HUES6 (cell line): ENCODE data around the gene ATXN2.
"Not testable (repeated sequence)": the region's sequence is repeated elsewhere in the genome, so short reads cannot be mapped to it uniquely, and the experiment has no call there.

Experiments
- H3K27ac ChIP-seq: 2 replicates; pipeline ENCODE4 v1.7.0; 2013; ENCODE audit warnings: low read depth, mild to moderate bottlenecking, low read length, inconsistent platforms
- H3K27me3 ChIP-seq: 2 replicates; pipeline ENCODE4 v1.6.1; 2013; ENCODE audit warnings: low read length; ENCODE audit not compliant: control insufficient read depth, insufficient read depth
- H3K36me3 ChIP-seq: 2 replicates; pipeline ENCODE4 v1.6.1; 2013; ENCODE audit warnings: low read length; ENCODE audit not compliant: control insufficient read depth, insufficient read depth
- H3K4me1 ChIP-seq: 2 replicates; pipeline ENCODE4 v1.6.1; 2013; ENCODE audit warnings: low read length; ENCODE audit not compliant: control insufficient read depth, insufficient read depth
- H3K4me3 ChIP-seq: 2 replicates; pipeline ENCODE4 v1.5.1; 2013; ENCODE audit warnings: low read depth, low read length
- H3K9ac ChIP-seq: one replicate; pipeline ENCODE4 v1.6.1; 2013; ENCODE audit warnings: mild to moderate bottlenecking, low read length
- H3K9me3 ChIP-seq: 2 replicates; pipeline ENCODE4 v1.6.1; 2013; ENCODE audit warnings: low read depth, low read length; ENCODE audit not compliant: control insufficient read depth, insufficient read depth

Gene ATXN2

DNA sequence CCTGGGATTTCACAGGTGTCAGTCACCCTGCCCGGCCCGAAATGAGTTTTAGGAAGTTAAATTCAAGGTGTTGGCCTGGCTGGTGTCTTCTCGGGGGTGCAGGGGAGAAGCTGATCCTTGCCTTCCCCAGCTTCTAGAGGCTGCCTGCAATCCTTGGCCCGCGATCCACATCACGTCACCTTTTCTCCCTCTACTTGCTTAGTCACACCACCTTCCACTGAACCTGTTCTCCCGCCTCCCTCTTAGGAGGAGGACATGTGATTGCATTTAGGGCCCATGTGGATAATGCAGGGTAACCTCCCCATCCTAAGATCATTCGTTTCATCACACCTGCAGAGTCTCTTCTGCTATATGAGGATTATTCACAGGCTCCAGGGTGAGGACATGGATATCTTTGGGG lies 25.4 kb upstream of the ATXN2 start:
- H3K36me3 ChIP-seq, result no peaks in the 10 kb centered on the region
- H3K4me3 ChIP-seq, result no peak overlapping the region
- H3K9ac ChIP-seq, result no peak overlapping the region
- H3K9me3 ChIP-seq, result no peaks in the 10 kb centered on the region
- H3K27ac ChIP-seq, result no peak overlapping the region
- H3K27me3 ChIP-seq, result no peaks in the 10 kb centered on the region
- no peaks in the 10 kb centered on the region for H3K4me1 ChIP-seq

DNA sequence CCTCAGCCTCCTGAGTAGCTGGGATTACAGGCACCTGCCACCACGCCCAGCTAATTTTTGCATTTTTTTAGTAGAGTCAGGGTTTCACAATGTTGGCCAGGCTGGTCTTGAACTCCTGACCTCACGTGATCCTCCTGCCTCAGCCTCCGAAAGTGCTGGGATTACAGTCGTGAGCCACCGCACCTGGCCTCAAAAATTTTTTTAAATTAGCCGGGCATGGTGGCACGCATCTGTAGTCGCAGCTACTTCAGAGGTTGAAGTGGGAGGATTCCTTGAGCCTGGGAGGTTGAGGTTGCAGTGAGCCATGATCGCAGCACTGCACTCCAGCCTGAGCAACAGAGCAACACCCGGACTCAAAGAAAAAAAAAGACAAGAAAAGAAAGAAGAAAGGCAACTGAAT lies 18.7 kb upstream of the ATXN2 start:
- not testable (repeated sequence) for H3K9me3 ChIP-seq, H3K4me1 ChIP-seq, H3K27ac ChIP-seq

DNA sequence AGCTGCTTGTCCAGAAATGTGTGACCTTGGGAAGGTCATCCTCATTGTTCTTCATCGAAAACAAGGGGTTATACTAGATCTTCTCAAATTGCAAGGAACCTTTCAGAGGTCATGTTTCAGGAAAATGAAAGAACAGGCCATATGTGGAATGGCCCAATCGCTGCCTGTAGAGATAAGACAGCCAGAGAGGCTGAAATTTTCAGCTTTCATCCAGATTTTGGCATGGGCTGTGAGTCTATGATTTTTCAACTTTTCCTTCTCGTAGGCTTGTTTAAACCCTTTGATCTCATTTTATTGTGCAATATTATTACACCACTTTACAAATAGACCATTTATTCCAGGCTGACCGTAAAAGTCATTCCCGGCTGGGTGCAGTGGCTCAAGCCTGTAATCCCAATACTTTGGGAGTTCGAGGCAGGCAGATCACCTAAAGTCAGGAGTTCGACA lies 17.1 kb upstream of the ATXN2 start:
- Histone ChIP-seq H3K9ac (no peak overlapping the region), H3K9me3 (no peaks in the 10 kb centered on the region), H3K36me3 (no peaks in the 10 kb centered on the region), H3K4me1 (no peaks in the 10 kb centered on the region), H3K4me3 (no peak overlapping the region), H3K27me3 (no peaks in the 10 kb centered on the region), H3K27ac (no peak overlapping the region)

More for the DNA sequence above, 18.7 kb upstream of the ATXN2 start:
- H3K4me3 ChIP-seq, H3K9ac ChIP-seq, H3K36me3 ChIP-seq, H3K27me3 ChIP-seq: not testable (repeated sequence)

DNA sequence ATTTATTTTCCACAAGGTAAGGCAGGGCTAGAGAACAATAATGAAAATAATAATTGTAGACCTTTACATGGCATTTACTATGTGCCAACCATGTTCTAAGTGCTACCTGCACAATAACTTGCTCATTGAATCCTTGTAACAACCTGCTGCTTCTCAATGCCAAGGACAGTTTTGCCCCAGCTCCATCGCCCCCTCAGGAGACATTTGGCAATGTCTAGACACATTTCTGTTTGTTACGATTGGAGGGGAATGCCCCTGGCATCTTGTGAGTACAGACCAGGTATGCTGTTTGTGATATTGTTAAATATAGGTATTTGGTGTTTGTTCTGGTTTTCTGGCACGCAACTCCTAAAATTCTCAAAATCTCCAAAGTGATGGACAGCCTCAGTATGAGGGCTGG lies 8.1 kb upstream of the ATXN2 start:
- no peak overlapping the region for H3K27ac ChIP-seq
- no peak overlapping the region for H3K9ac ChIP-seq
- H3K36me3 ChIP-seq, result no peaks in the 10 kb centered on the region
- H3K4me1 ChIP-seq, result no peaks in the 10 kb centered on the region
- H3K27me3 ChIP-seq, result no peaks in the 10 kb centered on the region
- H3K9me3 ChIP-seq, result no peaks in the 10 kb centered on the region
- H3K4me3 ChIP-seq, result no peak overlapping the region

DNA sequence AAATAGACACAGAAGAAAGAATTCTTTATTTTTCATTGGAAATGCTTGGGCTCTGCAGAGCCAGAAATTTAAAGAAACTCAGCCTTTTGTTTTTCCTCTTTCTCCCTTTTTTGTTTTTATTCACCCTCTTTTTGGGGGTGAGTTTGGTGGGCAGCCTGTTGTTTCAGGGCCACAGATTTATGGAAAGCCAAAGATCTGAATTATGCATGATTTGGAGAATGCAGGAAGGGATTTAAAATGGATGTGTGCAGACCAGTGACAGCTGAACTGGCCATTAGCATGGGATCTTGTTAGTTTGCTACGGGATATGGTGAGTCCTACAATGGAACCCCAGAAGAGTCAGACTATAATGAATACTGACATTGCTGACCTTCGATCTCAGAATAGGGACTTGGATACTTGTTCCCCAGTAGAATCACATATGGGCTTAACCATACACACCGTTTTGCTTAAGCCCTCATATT lies 7.7 kb upstream of the ATXN2 start:
- no peaks in the 10 kb centered on the region for H3K4me1 ChIP-seq
- no peak overlapping the region for H3K9ac ChIP-seq
- no peaks in the 10 kb centered on the region for H3K9me3 ChIP-seq
- no peak overlapping the region for H3K4me3 ChIP-seq
- H3K36me3 ChIP-seq, result no peaks in the 10 kb centered on the region
- no peak overlapping the region for H3K27ac ChIP-seq
- no peaks in the 10 kb centered on the region for H3K27me3 ChIP-seq

DNA sequence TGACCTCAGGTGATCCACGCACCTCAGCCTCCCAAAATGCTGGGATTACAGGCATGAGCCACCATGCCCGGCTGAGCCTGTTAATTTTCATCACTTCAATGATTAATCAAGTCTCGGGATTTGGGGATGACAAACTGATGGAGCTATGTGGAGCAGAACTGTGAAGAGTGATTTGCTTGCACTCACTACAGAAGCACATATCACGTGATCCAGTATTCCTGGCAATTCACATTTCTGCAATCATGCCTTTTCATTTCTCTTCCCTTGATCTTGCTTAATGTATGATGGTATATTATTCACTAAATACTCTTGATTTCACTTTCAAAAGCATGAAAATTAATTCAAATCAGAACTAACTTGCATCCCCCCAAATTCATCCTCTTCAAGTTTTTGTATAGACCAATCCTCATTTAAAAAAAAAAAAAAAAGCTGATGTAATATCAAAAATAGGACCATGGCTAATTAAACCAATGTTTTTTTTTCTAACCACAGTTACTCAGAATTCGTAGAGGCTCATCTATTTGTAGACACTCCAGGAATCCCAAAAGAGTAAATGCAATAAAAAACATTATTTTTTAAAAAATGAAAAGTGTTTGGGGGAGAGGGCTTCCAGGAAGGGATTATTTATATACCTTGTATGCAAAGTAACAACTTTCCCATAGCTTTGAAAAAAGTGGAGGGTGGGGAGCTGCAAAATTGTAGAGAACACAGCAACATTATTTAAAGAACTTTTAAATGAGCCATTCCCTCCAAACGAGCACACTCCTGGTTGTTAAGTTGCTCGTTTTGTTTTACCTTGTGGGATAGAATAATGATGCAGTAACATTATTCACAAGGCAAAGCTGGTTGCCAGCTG lies 7.0 kb upstream of the ATXN2 start:
- H3K9ac ChIP-seq, result no peak overlapping the region
- no peaks in the 10 kb centered on the region for H3K9me3 ChIP-seq
- H3K4me3 ChIP-seq, result no peak overlapping the region
- H3K27ac ChIP-seq, result no peak overlapping the region
- H3K36me3 ChIP-seq, result no peaks in the 10 kb centered on the region
- no peaks in the 10 kb centered on the region for H3K27me3 ChIP-seq
- H3K4me1 ChIP-seq, result no peaks in the 10 kb centered on the region

DNA sequence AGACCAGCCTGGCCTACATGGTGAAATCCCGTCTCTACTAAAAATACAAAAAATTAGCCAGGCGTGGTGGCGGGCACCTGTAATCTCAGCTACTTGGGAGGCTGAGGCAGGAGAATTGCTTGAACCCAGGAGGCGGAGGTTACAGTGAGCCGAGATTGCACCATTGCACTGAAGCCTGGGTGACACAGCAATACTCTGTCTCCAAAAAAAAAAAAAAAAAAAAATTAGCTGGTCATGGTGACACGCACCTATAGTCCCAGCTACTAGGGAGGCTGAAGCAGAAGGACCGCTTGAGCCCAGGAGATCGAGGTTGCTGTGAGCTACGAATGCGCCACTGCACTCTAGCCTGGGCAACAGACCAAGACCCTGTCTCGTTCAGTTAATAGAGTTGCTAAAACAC lies 3.7 kb upstream of the ATXN2 start:
- not testable (repeated sequence) for H3K27me3 ChIP-seq

DNA sequence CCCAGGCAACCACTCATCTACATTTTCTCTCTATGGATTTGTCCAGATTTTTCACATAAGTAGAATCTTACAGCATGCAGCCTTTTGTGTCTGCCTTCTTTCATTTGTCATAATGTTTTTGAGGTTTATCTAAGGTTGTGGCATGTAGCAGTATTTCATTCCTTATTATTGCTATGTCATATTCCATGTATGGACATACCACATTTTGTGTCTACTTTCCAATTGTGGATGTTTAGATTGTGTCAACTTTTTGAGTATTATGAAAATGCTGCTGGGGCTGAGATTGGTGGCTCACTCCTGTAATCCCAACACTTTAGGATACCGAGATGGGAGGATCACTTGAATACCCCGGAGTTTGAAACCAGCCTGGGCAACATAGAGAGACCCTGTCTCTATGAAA lies 3.2 kb upstream of the ATXN2 start:
- no peaks in the 10 kb centered on the region for H3K27me3 ChIP-seq
- H3K9ac ChIP-seq, result no peak overlapping the region
- H3K4me3 ChIP-seq, result no peak overlapping the region
- no peaks in the 10 kb centered on the region for H3K4me1 ChIP-seq
- no peak overlapping the region for H3K27ac ChIP-seq
- no peaks in the 10 kb centered on the region for H3K9me3 ChIP-seq
- H3K36me3 ChIP-seq, result no peaks in the 10 kb centered on the region; the same call in 1 of the 2 replicates

More for the DNA sequence above, 3.7 kb upstream of the ATXN2 start:
- H3K9me3 ChIP-seq, H3K36me3 ChIP-seq, H3K4me1 ChIP-seq, H3K4me3 ChIP-seq, H3K9ac ChIP-seq, H3K27ac ChIP-seq: not testable (repeated sequence)

DNA sequence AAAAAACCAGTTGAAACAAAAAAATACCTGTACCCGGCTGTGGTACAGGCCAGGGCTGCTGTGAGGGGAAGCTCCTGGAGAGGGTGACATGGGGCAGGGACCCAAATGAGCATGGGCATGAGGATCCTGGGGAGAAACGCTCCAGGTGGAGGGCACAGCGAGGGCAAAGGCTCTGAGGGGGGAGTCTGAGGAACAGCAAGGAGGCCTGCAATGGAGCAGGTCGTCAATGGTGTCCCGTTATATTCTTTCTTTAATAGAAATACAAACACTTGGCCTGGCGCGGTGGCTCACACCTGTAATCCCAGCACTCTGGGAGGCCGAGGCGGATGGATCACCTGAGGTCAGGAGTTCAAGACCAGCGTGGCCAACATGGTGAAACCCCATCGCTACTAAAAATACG lies 1.9 kb upstream of the ATXN2 start:
- H3K4me3 ChIP-seq, H3K27me3 ChIP-seq, H3K9ac ChIP-seq, H3K4me1 ChIP-seq, H3K9me3 ChIP-seq, H3K36me3 ChIP-seq, H3K27ac ChIP-seq: not testable (repeated sequence)

DNA sequence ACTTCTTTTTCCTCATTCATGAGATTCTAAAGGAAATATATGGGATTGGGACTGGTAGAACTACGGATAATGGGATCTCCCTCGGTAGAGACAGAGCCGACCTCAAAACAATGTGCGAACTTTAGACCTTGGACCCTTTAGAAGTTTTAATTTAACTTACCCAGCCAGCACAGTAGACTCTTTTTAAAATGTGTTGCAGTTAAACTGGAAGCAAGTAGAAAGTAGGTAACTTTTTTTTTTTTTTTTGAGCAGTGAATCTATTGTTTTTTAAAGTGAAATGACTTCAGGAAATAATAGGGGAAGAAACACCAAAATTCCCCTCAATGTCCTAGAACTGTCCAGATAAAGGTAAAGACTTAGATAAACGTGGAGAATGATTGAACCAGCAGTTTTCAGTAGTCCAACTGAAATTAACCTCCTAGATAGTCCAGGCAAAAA lies 1.1 kb upstream of the ATXN2 start:
- Histone ChIP-seq H3K9me3 (no peaks in the 10 kb centered on the region), H3K36me3 (no peaks in the 10 kb centered on the region; the same call in 1 of the 2 replicates), H3K4me3 (peak overlapping the region; percentile 80), H3K9ac (peak overlapping the region; percentile 99), H3K4me1 (peaks cover 13% of the 10 kb centered on the region), H3K27ac (peak overlapping the region; percentile 91; the same call in 1 of the 2 replicates), H3K27me3 (no peaks in the 10 kb centered on the region)

DNA sequence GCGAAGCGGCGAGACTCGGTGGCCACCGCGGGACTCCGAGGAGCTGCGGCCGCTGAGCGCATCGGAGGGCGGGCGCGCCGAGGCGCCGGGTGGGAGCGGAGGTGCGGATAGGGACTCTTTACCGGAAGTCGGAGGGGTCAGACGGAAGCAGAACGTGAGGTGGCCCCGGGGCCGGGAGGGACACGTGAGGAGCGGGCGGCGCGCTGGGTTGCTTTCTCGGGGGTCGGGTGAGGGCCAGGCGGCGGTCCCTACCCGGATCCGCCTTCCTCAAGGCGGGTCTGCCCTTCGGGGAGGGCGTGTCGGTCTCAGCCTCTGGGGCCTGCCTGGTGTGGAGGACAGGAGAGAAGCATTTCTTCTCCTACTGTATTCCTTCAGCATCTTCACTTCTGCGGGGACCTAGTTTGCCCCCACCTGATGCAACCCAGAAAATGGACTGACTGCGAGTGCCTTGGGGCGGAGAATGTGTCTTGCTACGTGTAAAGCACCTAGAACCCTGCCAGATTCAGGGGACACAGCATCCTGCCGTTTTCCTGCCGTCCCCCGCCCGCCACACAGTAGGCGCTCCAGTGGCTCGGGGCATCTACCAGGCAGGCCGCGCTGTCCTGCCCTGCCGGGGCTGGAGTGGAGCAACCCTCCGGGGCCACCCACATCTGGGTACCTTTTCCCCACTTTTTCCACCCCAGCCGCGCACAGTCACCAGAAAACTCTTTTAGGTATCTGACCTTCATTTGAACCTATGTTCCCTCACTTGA lies 514 bp upstream of the ATXN2 start:
- peak overlapping the region; percentile 99 for H3K9ac ChIP-seq
- H3K9me3 ChIP-seq, result no peaks in the 10 kb centered on the region
- no peaks in the 10 kb centered on the region for H3K27me3 ChIP-seq
- H3K27ac ChIP-seq, result peak overlapping the region; percentile 91
- no peaks in the 10 kb centered on the region; the same call in 1 of the 2 replicates for H3K36me3 ChIP-seq
- peaks cover 18% of the 10 kb centered on the region for H3K4me1 ChIP-seq
- H3K4me3 ChIP-seq, result peak overlapping the region; percentile 80
